Endothelial cell of hepatic sinusoid (primary cell): Measurements from ENCODE around the gene ACOX1.

Experiments
- in situ Hi-C: cut with HindIII; loops from 2 replicates; pipeline ENCODE4 v1.10.0; 2017; ENCODE audit warnings: low sequenced_read_pairs

ACOX1 gene

GRCh38 chr17:75894049-75894733, 84.8 kb downstream of the ACOX1 start:
- in situ Hi-C loops: no loop called here

GRCh38 chr17:75893305-75894048, 85.5 kb downstream of the ACOX1 start:
- in situ Hi-C loops: no loop called here

GRCh38 chr17:75892556-75893224, 86.3 kb downstream of the ACOX1 start:
- in situ Hi-C loops: no loop called here

- in situ Hi-C loops: no loop called here
Measured at GRCh38 chr17:75891605-75892555, 87.1 kb downstream of the ACOX1 start.
